GM21576 (cell line): Measurements from ENCODE around the gene DLEC1.
"Not testable (repeated sequence)": the region's sequence is repeated elsewhere in the genome, so short reads cannot be mapped to it uniquely, and the experiment has no call there.

Experiments used
- ATAC-seq: cut with Tn5 transposase; IDR thresholded peaks from one replicate; pipeline ENCODE4 v1.9.1; 2021; ENCODE audit warnings: mild to moderate bottlenecking, moderate library complexity; ENCODE audit not compliant: unreplicated experiment

Gene DLEC1

GRCh38 chr3:38151667-38152265 lies 112.8 kb downstream of the DLEC1 start:
- ATAC-seq: no peak

- no peak for ATAC-seq
These were observed 113.6 kb downstream of the DLEC1 start for GRCh38 chr3:38152609-38153008.

- ATAC-seq: no peak
These were observed 114.2 kb downstream of the DLEC1 start for GRCh38 chr3:38153221-38153620.

- no peak for ATAC-seq
These were observed 115.1 kb downstream of the DLEC1 start for GRCh38 chr3:38154033-38154494.

GRCh38 chr3:38154625-38155255 lies 115.7 kb downstream of the DLEC1 start:
- ATAC-seq: no peak

GRCh38 chr3:38155825-38156224 lies 116.8 kb downstream of the DLEC1 start:
- ATAC-seq: no peak

- no peak for ATAC-seq
These were observed 118.1 kb downstream of the DLEC1 start for GRCh38 chr3:38157117-38157516.

GRCh38 chr3:38157595-38157994 lies 118.6 kb downstream of the DLEC1 start:
- no peak for ATAC-seq

GRCh38 chr3:38158472-38158871 lies 119.5 kb downstream of the DLEC1 start:
- no peak for ATAC-seq

GRCh38 chr3:38160704-38161103 lies 121.7 kb downstream of the DLEC1 start:
- ATAC-seq: not testable (repeated sequence)

- ATAC-seq: no peak
These were observed 124.3 kb downstream of the DLEC1 start for GRCh38 chr3:38163117-38163840.

GRCh38 chr3:38163841-38164642 lies 125.0 kb downstream of the DLEC1 start:
- no peak for ATAC-seq

GRCh38 chr3:38164643-38164951 lies 125.6 kb downstream of the DLEC1 start:
- ATAC-seq: peak; percentile 13

- peak; percentile 91 for ATAC-seq
These were observed 126.1 kb downstream of the DLEC1 start, which contains the start of gene OXSR1 for GRCh38 chr3:38164952-38165721. Gene OXSR1, plus strand, starts transcription at chr3:38165537. Its CDS starts 340 bp downstream, at chr3:38165877.

GRCh38 chr3:38165722-38166387 lies 126.8 kb downstream of the DLEC1 start:
- ATAC-seq: no peak

GRCh38 chr3:38167591-38167990 lies 128.6 kb downstream of the DLEC1 start:
- ATAC-seq: no peak

- no peak for ATAC-seq
These were observed 129.4 kb downstream of the DLEC1 start for GRCh38 chr3:38168151-38169026.

- ATAC-seq: no peak
These were observed 130.0 kb downstream of the DLEC1 start for GRCh38 chr3:38169027-38169317.

- no peak for ATAC-seq
These were observed 131.7 kb downstream of the DLEC1 start for GRCh38 chr3:38170722-38171121.
